Panc1 (cell line): ENCODE measurements around the gene DNAJA4.

Experiments used
- CTCF ChIP-seq: fragments of 450-650 bp; IDR thresholded peaks from 2 replicates; pipeline ENCODE4 v1.5.1; 2017; ENCODE audit warnings: mild to moderate bottlenecking
- POLR2AphosphoS5 ChIP-seq: IDR thresholded peaks from 2 replicates; pipeline ENCODE4 v1.6.1; 2012; ENCODE audit warnings: mild to moderate bottlenecking, low read depth, low read length, moderate library complexity

GRCh38 chr15:78261062-78261461 lies 3.3 kb upstream of the DNAJA4 start:
- no peak for TF ChIP-seq CTCF
- TF ChIP-seq POLR2AphosphoS5 = no peak
